SK-N-MC (cell line): ENCODE data around the gene CCDC33.

Source experiments
- EZH2 ChIP-seq: fragments of 200-600 bp; sonication (generic); IDR thresholded peaks from one replicate; pipeline ENCODE4 v1.6.1; 2017; ENCODE audit warnings: antibody characterized with exemption
- FOXP2 ChIP-seq: optimal IDR thresholded peaks from 2 replicates; pipeline ENCODE3; 2011; ENCODE audit warnings: mild to moderate bottlenecking, moderate library complexity; ENCODE audit not compliant: insufficient read depth; ENCODE audit errors: extremely low read length, control extremely low read depth
- POLR2AphosphoS5 ChIP-seq: IDR thresholded peaks from 2 replicates; pipeline ENCODE4 v1.6.1; 2012; ENCODE audit warnings: mild to moderate bottlenecking, low read depth, low read length, borderline replicate concordance

- TF ChIP-seq EZH2 (no peak), POLR2AphosphoS5 (no peak), FOXP2 (no peak)
These were observed 43.4 kb upstream of the CCDC33 start for GRCh38 chr15:74192751-74193150.
